ENCODE results near the gene USP2.

GRCh38 chr11:119372260-119373058 lies 9.0 kb downstream of the USP2 start:
- TF ChIP-seq GATA2 (IDR thresholded peaks at IDR 0.05; ENCODE audit: low read depth, low read length) = no peak
- no peak for TF ChIP-seq GATA3 (IDR thresholded peaks at IDR 0.05; ENCODE audit: low read depth, low read length)
